Left colon (tissue), 2 donors: ENCODE data around the gene UBAP2L. TPM values are rescaled to one million over a fixed set of nuclear protein-coding genes. Genes with fewer than 3 reads are reported as not detected.
"Not testable (repeated sequence)": the region's sequence is repeated elsewhere in the genome, so short reads cannot be mapped to it uniquely, and the experiment has no call there.

Experiments
- ATAC-seq: fragments of 200-7000 bp; cut with Tn5 transposase; one replicate; pipeline ENCODE4 v1.9.1; 2020; ENCODE audit warnings: mild to moderate bottlenecking, moderate library complexity
- DNase-seq, 2 donors: peaks; one replicate each; pipeline ENCODE4 v3.0.0-alpha.2; 2020
- intact Hi-C, 2 donors: fragments of 100-400 bp; cut with DNase I in 1 of 2; cut with micrococcal nuclease in 1 of 2; formaldehyde crosslinking; loops; one replicate each; pipeline versions ENCODE4 v1.11.2 to v1.14.0; 2022; cut with DNase I, micrococcal nuclease
- microRNA-seq, 2 donors: library from miRNA; unstranded; fragments of <30 nt; microRNA quantifications; one replicate each; pipeline versions ENCODE4 v1.1.0 to v1.2.0, GENCODE V29; 2020
- total RNA-seq, 2 donors: library from RNA; stranded (reverse); fragmentation: NEBNext Ultra II Directional; extraction: Animal tissue kit (Norgen Biotek cat#: 25700); gene quantifications; one replicate each; pipeline ENCODE4 v1.2.1, GENCODE V29; 2021
- donor health status: DM: no; HTN: no; CAD: no.
- donor health status: DM: yes; HTN: yes; CAD: no.

Gene UBAP2L
- total RNA-seq, 2 donors from 2014 or later = 78.5 to 90.2 TPM

DNA sequence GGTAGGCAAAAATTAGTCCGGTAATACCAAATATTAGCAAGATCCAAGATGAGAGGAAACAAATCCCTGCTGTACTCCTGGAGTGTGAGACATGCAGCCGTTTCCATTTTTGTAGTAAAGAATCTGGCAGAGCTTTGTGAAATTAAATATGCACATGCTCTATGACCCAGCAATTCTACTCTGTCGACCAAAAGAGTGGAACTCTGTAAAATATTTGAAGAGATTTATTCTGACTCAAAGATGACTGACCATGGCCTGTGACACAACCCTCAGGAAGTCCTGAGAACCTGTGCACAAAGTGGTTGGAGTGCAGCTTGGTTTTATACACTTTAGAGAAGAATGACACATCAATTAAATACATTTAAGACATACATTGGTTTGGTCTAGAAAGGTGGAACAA is 67.9 kb downstream of the UBAP2L start:
- no peak for ATAC-seq
- intact Hi-C loops = no loop called here

DNA sequence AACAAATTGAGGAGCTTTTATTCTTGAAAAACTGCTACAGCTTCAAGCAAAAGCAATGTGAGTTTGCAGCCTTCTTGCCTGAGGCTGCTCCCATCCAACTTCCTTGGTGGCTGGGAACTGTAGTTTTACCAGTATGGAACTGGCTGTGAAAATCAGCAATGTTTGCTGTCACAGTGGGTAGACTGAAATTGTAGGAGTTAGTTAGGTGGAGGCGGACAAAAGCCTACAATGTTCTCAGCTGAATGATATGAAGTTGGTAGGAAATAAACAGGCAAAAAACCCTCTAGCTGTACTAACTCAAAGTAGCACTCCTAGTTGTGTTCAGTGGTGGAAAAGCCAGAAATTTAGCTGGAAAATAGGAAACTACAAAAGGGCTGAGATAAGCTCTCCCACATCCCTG is 70.2 kb downstream of the UBAP2L start:
- ATAC-seq = no peak
- no peak for DNase-seq
- intact Hi-C loops = no loop called here

More for the DNA sequence above, 67.9 kb downstream of the UBAP2L start:
- DNase-seq = no peak

DNA sequence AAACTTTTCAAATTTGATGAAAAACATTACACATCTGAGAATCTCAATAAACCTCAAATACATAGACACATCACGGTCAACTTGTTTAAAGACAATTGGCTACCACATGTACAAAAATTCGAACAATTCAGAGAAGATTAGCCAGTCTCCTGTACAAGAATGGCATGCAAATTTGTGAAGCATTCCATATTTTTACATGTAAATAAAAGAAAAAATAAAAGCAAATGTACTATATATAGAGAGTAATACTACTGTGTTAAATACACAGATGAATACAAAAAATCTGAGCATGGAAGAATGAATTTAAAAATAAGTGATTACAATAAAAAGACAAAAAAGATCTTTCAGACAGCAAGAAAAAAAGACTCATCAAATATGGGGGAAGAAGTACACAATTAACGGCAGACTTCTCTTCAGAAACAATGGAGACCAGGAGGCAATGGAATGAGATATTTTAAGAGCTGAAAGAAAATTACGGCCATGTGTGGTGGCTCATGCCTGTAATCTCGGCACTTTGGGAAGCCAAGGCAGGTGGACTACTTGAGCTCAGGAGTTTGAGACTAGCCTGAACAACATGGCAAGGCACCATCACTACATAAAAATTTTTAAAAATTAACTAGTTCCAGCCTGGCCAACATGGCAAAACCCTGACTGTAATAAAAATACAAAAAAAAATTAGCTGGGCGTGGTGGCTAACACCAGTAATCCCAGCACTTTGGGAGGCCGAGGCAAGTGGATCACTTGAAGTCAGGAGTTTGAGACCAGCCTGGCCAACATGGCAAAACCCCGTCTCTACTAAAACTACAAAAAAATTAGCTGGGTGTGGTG is 74.9 kb downstream of the UBAP2L start:
- ATAC-seq = no peak
- intact Hi-C loops = no loop called here
- DNase-seq = no peak

DNA sequence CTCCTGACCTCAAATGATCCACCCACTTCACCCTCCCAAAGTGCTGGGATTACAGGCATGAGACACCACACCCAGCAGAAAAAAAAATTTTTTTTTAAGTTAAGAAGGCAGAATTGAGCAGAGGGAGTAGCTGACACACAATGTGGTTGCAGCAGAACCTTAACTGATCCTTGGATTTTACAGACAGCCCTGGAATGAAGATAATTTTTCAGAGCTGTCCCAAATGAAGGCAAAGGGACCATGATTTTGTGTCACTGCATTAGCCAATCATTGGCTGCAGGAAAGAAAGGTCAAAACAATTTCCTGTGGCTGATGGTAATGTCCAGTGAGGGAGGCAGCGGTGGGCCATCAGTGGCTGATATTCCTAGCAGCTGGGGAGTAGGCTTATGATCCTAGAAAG is 80.8 kb downstream of the UBAP2L start:
- intact Hi-C loops = no loop called here
- ATAC-seq (no peak), DNase-seq (no peak)

DNA sequence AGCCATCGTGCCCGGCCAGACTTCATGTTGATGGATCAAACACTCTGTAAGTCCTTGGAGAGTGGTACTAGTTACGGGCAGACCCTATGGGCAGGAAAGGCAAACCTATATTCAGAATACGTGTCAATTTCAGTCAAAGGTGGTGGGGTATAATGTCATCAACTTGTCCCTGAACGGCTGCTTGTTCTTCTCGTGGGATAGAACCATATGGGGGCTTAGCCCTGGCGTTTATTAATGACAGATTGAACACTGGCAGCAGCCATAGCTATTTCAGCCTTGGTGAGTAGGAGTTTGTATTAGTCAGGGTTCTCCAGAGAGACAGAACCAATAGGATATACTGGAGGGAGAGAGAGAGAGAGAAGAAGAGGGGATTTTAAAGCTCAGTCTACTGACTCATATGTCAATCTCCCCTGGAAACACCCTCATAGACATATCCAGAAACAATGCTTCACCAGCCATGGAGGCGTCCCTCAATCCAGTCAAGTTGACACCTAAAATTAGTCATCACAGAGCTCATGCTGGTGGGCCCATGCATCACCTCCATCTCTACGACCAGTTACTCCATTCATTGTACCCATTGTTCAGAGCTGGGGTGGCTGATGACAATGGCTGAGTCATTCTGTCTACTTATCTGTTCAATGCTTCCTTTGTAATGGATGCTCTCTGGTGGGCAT is 84.0 kb downstream of the UBAP2L start:
- intact Hi-C loops = no loop called here
- no peak for DNase-seq
- ATAC-seq = no peak

DNA sequence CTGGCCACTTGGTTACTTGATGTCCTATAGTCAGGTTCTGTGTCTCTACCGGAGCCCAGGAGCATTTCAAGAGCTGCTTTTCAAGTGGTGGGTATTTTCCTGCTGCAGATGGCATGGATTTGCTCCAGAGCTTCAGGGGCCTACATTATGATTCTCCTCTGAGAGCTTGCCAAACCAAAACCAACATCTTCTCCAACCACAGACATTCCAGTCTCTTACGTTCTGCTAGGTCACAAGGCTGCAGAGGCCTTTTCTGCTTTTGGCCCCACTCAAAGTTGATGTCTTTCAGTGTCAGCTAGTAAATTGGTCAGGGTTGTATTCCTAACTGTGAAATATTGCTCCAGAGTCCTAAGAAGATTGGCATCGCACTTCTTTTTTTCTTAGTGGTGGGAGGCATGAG is 85.4 kb downstream of the UBAP2L start:
- ATAC-seq (no peak), DNase-seq (no peak)
- intact Hi-C loops = no loop called here

DNA sequence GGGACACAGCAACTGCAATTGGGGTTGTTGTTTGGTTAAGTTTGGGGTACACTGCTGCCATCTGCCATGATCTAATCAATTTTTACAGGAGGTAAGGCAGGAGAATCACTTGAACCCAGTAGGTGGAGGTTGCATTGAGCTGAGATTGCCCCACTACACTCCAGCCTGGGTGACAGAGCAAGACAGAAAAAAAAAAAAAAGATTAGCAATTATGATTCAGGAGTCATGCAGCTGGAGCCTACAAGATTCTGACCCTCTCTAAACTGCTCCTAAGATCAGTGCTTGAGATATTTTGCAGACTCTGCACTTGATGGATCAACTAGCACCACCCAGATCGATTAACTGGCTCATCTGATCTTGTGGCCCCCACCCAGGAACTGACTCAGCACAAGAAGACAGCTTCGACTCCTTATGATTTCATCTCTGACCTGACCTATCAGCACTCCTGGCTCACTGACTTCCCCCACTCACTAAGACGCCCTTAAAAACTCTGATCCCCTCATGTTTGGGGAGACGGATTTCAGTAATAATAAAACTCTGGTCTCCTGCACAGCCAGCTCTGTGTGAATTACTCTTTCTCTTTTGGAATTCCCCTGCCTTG is 87.0 kb downstream of the UBAP2L start:
- intact Hi-C loops, DNase-seq, ATAC-seq: not testable (repeated sequence)

DNA sequence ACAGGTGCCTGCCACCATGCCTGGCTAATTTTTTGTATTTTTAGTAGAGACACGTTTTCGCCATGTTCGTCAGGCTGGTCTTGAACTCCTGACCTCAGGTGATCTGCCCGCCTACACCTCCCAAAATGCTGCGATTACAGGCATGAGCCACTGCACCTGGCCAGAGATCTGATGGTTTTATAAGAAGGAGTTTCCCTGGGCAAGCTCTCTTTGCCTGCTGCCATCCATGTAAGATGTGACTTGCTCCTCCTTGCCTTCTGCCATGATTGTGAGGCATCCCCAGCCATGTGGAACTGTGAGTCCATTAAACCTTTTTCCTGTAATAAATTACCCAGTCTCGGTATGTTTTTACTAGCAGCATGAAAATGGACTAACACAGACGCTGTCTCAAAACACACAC is 88.4 kb downstream of the UBAP2L start:
- ATAC-seq, DNase-seq, intact Hi-C loops: not testable (repeated sequence)

DNA sequence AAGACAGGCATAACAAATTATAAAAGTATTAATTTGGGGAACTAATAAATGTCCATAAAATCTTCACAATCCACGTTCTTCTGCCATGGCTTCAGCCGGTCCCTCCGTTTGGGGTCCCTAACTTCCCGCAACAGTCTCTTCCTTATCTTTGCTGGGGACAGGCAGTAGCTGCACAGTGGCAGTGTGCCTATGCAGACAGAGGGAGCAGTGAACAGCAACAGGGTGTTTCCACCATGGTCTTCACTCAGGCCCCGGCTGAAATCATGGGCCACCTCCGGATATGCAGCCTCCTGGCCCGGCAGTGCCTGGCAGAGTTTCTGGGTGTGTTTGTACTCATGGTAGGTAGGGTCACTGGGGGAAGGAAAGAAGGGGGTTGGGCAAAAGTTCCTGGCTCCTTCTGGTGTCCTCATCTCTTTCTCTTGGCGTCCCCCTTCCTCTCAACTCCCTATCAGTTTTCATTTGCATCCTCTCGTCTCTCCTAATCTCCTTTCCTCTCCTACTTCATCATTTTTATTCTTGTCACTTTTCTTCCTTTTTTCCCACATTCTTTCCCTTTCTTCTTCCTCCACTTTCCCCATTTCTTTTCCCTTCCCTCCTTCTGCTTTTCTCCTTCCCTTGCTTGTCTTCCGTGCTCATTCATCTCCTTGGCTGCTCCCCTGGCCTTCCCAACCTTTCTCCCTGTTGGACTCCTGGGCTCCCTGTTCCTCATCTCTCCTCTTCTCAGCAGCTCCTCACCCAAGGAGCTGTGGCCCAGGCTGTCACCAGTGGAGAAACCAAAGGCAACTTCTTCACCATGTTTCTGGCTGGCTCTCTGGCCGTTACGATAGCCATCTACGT is 91.7 kb downstream of the UBAP2L start:
- DNase-seq, ATAC-seq, intact Hi-C loops: not testable (repeated sequence)

DNA sequence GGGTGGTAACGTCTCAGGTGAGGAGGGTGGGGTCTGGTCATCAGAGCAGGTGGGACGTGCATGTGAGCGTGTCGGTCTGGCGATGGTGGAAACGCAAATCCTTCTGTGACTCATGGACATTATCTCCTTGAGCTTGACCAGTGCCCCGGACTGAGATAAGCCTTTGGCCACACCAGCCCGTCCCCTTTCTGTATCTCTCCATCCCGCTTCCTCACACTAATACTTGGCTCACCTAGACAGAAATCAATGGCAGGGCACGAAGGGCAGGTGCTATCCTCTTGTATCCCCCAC is 92.3 kb downstream of the UBAP2L start:
- intact Hi-C loops = no loop called here
- ATAC-seq (no peak), DNase-seq (no peak)

DNA sequence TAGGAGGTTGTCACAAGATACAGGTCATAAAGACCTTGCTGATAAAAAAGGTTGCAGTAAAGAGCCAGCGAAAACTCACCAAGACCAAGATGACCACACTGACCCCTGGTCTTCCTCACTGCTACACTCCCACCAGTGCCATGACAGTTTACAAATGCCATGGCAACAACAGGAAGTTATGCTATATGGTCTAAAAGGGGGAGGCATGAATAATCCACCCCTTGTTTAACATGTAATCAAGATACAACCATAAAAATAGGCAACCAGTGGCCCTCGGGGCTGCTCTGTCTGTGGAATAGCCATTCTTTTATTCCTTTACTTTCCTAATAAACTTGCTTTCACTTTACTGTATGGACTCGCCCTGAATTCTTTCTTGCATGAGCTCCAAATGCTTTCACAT is 93.5 kb downstream of the UBAP2L start:
- ATAC-seq, DNase-seq, intact Hi-C loops: not testable (repeated sequence)

DNA sequence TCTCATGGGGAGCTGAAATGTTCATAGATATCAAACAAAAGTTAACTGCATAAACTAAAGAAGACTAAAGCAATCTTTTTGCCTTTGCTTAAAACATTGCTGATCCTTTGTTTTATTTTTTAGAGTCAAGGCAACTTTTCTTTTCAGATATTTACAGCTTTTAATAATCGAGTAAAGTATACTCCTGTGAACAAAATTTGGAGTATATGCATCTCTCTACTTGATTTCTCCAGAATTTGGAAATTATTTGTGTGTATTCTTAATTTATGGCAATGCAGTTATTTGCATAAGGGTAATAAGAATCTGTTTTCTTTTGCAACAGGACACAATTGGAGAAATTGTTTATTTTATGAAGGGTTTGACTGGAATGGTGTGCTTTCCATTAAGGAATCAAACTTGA is 95.9 kb downstream of the UBAP2L start:
- ATAC-seq = no peak
- intact Hi-C loops = no loop called here
- no peak for DNase-seq

DNA sequence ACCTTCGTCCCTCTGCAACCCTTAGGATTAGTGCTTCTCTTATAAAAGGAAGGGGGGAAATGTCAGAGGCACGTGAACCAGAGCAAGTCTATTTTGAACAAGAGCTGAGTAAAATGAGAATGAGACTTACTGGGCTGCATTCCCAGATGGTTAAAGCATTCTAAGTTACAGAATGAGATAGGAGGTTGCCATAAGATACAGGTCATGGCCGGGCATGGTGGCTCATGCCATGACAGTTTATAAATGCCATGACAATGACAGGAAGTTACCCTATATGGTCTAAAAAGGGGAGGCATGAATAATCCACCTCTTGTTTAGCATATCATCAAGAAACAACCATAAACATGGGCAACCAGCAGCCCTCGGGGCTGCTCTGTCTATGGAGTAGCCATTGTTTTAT is 97.6 kb downstream of the UBAP2L start:
- intact Hi-C loops = no loop called here
- ATAC-seq = no peak
- no peak for DNase-seq

Small RNA genes lying within 50 kb of the gene (microRNA-seq; reads per million reads assigned to microRNA genes)
- gene MIR190B = 6.8 to 17.6 reads per million in 2 donors

Other genes with a start within 250 kb of the UBAP2L start
- 100 to 1,000 TPM; 147 to 149 TPM for gene JTB, start 243.3 kb upstream of the UBAP2L start, total RNA-seq
- gene RAB13, start 234.6 kb upstream of the UBAP2L start, total RNA-seq = 10 to 100 TPM; 61.3 to 65.4 TPM
- gene RPS27, start 230.2 kb upstream of the UBAP2L start, total RNA-seq = 1,000 to 10,000 TPM; 1,062 to 1,224 TPM
- under 1 TPM in 1 of 2 donors, not detected in 1; 0.06 TPM for gene NUP210L, start 65.9 kb upstream of the UBAP2L start, total RNA-seq
- 100 to 1,000 TPM; 490 to 491 TPM for gene TPM3, start 28.9 kb upstream of the UBAP2L start, total RNA-seq
- not detected for gene CFAP141, start 14.6 kb upstream of the UBAP2L start, total RNA-seq
- gene HAX1, start 51.7 kb downstream of the UBAP2L start, total RNA-seq = 10 to 100 TPM; 52.3 to 60.2 TPM
- gene AQP10, start 100.1 kb downstream of the UBAP2L start, total RNA-seq = not detected
- gene ATP8B2, start 104.6 kb downstream of the UBAP2L start, total RNA-seq = 10 to 100 TPM in 1 of 2 donors, 1 to 10 TPM in 1; 4.5 to 11.9 TPM
- 10 to 100 TPM; 32.9 to 51.4 TPM for gene IL6R, start 184.4 kb downstream of the UBAP2L start, total RNA-seq